Kidney (tissue), 14 donors: ENCODE measurements around the gene SCP2. TPM values are rescaled to one million over a fixed set of nuclear protein-coding genes. Genes with fewer than 3 reads are reported as not detected.
"Not testable (repeated sequence)": the region's sequence is repeated elsewhere in the genome, so short reads cannot be mapped to it uniquely, and the experiment has no call there.

ENCODE experiments used
- DNase-seq, 5 donors: peaks; one replicate each; pipeline ENCODE4 v3.0.0-alpha.2; 2013 to 2020
- FAIRE-seq: peaks from 2 replicates; lab custom pipeline; 2012; peaks lifted over from hg19 to GRCh38; lab: Jason Lieb, UNC
- H3K27ac ChIP-seq, 2 donors: one replicate each; pipeline ENCODE4 v1.7.0; 2013; ENCODE audit warnings: low read depth in 2 of 2, low read length in 2 of 2, inconsistent platforms in 1 of 2
- H3K27me3 ChIP-seq: one replicate; pipeline ENCODE4 v1.7.1; 2013; ENCODE audit warnings: low read length, inconsistent platforms; ENCODE audit not compliant: control insufficient read depth, insufficient read depth
- H3K36me3 ChIP-seq, 3 donors: one replicate each; pipeline versions ENCODE4 v1.7.0 to v1.7.1; 2013; ENCODE audit warnings: low read length in 3 of 3, control low read depth in 1 of 3, inconsistent platforms in 1 of 3; ENCODE audit not compliant: insufficient read depth in 3 of 3, control insufficient read depth in 2 of 3
- H3K4me1 ChIP-seq, 3 donors: one replicate each; pipeline versions ENCODE4 v1.7.0 to v1.7.1; 2013; ENCODE audit warnings: low read length in 3 of 3, inconsistent platforms in 1 of 3, low read depth in 1 of 3; ENCODE audit not compliant: control insufficient read depth in 2 of 3, insufficient read depth in 2 of 3
- H3K4me3 ChIP-seq, 3 donors: one replicate each; pipeline versions ENCODE4 v1.7.0 to v1.8.1; 2013; ENCODE audit warnings: low read length in 3 of 3, control low read depth in 1 of 3, inconsistent platforms in 1 of 3
- H3K9ac ChIP-seq, 3 donors: one replicate each; pipeline versions ENCODE4 v1.7.0 to v1.7.1; 2013; ENCODE audit warnings: low read length in 3 of 3, control low read depth in 1 of 3, inconsistent platforms in 1 of 3
- H3K9me3 ChIP-seq, 3 donors: one replicate each; pipeline versions ENCODE4 v1.7.0 to v1.7.1; 2013; ENCODE audit warnings: low read length in 3 of 3, control low read depth in 1 of 3, inconsistent platforms in 1 of 3; ENCODE audit not compliant: control insufficient read depth in 2 of 3, insufficient read depth in 1 of 3
- CTCF ChIP-seq: IDR thresholded peaks from 3 replicates; pipeline ENCODE4 v1.5.1; 2012; ENCODE audit warnings: mild to moderate bottlenecking, moderate library complexity, borderline replicate concordance; ENCODE audit not compliant: insufficient read depth; ENCODE audit errors: extremely low read depth
- intact Hi-C: fragments of 100-400 bp; cut with DNase I; formaldehyde crosslinking; loops from one replicate; pipeline ENCODE4 v1.11.1; 2022
- polyA plus RNA-seq: library from polyadenylated mRNA; stranded (reverse); fragments of 350-450 nt; fragmentation: Illumina TruSeq; extraction: RNeasy Lipid Tissue Mini Kit (QIAGEN cat#74804); gene quantifications from one replicate; pipeline ENCODE4 v1.2.3, GENCODE V29; 2014; ENCODE audit warnings: low read depth, low replicate concordance; ENCODE audit not compliant: insufficient read depth
- total RNA-seq: library from RNA; stranded (reverse); fragmentation: NEBNext Ultra II Directional; extraction: Animal tissue kit (Norgen Biotek cat#: 25700); gene quantifications from one replicate; pipeline ENCODE4 v1.2.1, GENCODE V29; 2021
- donor health status: control.
- donor health status: control.
- donor health status: control.
- donor health status: control.
- donor health status: control.
- donor health status: DM: yes; HTN: yes; CAD: no.
- donor health status: Normal renal cell carcinoma (clear cell type).

The SCP2 gene
- total and polyA plus RNA-seq, 2 donors from 2014 or later: 168 to 226 TPM

GRCh38 chr1:52944566-52944965 lies 17.5 kb downstream of the SCP2 start:
- no peaks in the 10 kb centered on the region for H3K27me3 ChIP-seq
- FAIRE-seq: no peak
- H3K27ac ChIP-seq: no peak overlapping the region
- no peak for TF ChIP-seq CTCF
- intact Hi-C loops: no loop called here
- H3K4me3 ChIP-seq: no peak overlapping the region
- no peak overlapping the region for H3K9ac ChIP-seq
- H3K9me3 ChIP-seq: no peaks in the 10 kb centered on the region
- no peak for DNase-seq
- peaks cover 0 to 4% (median 0%) of the 10 kb centered on the region in 3 donors for H3K4me1 ChIP-seq
- H3K36me3 ChIP-seq: no peaks in the 10 kb centered on the region

GRCh38 chr1:52947490-52947889 lies 20.4 kb downstream of the SCP2 start:
- no peak for FAIRE-seq

GRCh38 chr1:52949602-52950001 lies 22.5 kb downstream of the SCP2 start:
- H3K36me3 ChIP-seq: not testable (repeated sequence)

More at GRCh38 chr1:52947490-52947889, 20.4 kb downstream of the SCP2 start:
- intact Hi-C loops: no loop called here
- Histone ChIP-seq H3K9ac (no peak overlapping the region), H3K4me1 (no peaks in the 10 kb centered on the region), H3K36me3 (peaks cover 0 to 8% (median 0%) of the 10 kb centered on the region in 3 donors), H3K27ac (no peak overlapping the region), H3K4me3 (no peak overlapping the region), H3K27me3 (no peaks in the 10 kb centered on the region), H3K9me3 (no peaks in the 10 kb centered on the region)
- no peak for DNase-seq
- no peak for TF ChIP-seq CTCF

GRCh38 chr1:52952112-52952511 lies 25.0 kb downstream of the SCP2 start:
- Histone ChIP-seq H3K4me3 (no peak overlapping the region), H3K36me3 (peaks cover 0 to 9% (median 0%) of the 10 kb centered on the region in 3 donors), H3K4me1 (peaks cover 0 to 5% (median 4%) of the 10 kb centered on the region in 3 donors), H3K27ac (no peak overlapping the region), H3K9me3 (no peaks in the 10 kb centered on the region), H3K27me3 (no peaks in the 10 kb centered on the region), H3K9ac (no peak overlapping the region)
- intact Hi-C loops: no loop called here
- no peak for TF ChIP-seq CTCF
- no peak for DNase-seq
- FAIRE-seq: no peak

More at GRCh38 chr1:52949602-52950001, 22.5 kb downstream of the SCP2 start:
- H3K9me3 ChIP-seq, intact Hi-C loops, H3K4me1 ChIP-seq, H3K27me3 ChIP-seq, FAIRE-seq, H3K4me3 ChIP-seq, H3K27ac ChIP-seq, DNase-seq, H3K9ac ChIP-seq: not testable (repeated sequence)
